Colon (tissue), 2 donors: ENCODE data around the gene SH3PXD2B.

Experiments
- FAIRE-seq: peaks from 2 replicates; lab custom pipeline; 2012; peaks lifted over from hg19 to GRCh38; lab: Jason Lieb, UNC
- donor health status: control.
- donor health status: control.

SH3PXD2B gene

DNA sequence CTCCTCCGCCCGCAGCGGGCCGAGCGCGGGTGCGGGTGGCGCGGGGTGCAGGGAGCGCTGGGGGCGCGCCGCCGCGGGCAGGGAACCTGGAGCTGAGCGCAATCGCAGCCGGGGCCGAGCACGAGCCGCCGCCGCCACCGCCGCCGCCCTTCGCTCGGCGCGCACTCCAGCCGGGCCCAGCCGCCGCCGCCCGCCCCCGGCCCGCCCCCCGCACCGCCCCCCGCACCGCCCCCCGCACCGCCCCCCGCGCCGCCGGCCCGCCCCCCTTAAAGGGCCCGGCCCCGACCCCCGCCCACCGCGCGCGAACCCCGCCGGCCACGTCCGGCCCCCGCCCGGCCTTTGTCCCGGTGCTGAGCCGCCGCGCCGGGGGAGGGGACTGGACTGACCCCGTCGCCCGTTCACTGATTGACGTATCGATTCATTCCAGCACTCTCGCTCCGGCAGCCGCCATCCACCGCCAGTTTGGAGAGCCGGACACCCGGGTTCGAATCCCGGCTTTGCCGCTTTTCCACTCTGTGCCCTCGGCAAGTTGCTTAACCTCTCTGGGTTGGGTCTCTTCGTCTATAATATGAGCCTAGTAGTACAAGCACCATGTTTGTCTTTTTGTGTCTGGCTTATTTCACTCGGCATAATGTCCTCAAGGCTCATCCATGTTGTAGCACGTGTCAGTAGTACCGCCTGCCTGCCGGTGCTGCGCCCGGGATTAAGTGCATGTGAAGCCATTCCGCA, at the start of gene SH3PXD2B:
TSS of gene SH3PXD2B (minus strand) at position 168 of the 729 bp plus-strand sequence. CDS start 173 bp downstream, outside the sequence.
- FAIRE-seq = no peak

DNA sequence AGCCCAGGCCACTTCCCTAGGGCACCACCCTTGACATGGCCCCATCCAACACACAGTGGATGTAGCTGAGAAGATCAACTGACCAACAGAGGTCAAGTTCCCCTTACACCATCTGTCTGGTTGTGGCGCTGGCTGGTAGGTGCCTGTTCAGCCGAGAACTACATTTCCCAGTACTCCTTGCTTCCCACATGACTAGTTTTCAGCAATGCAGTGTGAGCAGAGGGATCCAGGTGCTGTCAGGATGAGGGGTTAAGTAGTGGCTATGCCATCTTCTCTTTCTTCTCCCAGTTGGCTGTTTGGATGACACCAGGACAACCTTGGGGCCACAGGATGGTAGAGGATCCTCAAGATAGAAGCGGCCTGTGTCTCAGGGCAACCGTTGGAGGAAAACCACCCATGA, 48.6 kb upstream of the SH3PXD2B start:
- no peak for FAIRE-seq

DNA sequence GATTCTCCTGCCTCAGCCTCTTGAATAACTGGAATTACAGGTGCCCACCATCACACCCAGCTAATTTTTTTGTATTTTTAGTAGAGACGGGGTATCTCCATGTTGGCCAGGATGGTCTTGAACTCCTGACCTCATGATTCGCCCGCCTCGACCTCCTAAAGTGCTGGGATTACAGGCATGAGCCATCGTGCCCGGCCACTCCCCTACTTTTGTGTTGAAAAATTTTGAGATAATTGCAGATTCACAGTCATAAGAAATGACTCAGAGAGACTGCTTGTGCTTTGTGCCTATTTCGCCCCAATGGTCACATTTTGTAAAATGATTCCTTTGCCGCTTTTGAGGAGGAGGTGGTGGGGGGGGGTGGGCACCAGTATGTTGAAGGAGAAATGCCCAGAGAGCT, 48.1 kb upstream of the SH3PXD2B start:
- FAIRE-seq = no peak

DNA sequence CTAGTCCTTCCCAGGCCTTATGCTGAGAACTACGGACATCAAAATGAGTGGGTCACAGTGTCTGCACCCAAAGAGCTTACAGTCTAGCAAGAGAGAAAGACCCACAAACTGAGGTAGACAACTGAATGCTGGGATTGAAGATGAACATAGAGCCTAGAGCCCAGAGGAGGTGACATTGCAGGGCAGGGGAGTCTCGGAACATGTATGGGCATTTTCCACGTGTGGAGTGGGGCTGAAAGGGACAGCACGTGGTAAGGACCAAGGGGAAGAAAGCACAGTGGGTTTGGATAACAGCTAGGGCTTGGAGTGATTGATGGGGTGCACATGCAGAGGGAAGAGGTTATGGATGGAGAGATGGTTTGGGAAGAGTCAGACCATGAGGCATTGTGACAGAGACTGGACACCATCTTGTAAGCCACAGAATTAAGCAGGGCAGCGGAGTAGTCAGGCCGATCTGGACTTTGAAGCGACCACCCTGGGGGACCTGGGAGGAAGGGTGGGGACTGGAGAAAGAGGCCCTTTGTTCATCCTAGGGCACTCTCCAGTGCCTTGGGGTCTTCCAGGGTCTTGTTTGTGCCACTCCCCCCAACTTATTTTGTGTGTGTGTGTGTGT, 47.5 kb upstream of the SH3PXD2B start:
- no peak for FAIRE-seq

DNA sequence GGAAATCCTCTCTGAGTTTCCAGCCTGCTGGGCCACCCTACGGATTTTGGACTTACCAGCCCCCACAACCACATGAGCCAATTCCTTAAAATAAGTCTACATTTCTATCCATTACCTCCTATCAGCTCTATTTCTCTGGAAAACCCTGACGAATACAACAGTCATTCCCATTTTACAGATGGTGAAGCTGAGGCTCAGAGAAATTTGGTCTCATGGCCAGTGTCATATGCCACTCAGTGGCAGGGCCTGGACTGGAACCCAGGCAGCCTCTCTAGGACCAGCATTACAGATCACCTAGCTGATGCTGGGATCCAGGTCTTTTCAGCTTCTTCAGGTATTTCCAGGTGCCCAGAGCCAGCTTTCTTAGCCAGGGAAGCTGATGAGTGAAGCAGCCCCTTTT, 45.0 kb upstream of the SH3PXD2B start:
- FAIRE-seq = no peak

DNA sequence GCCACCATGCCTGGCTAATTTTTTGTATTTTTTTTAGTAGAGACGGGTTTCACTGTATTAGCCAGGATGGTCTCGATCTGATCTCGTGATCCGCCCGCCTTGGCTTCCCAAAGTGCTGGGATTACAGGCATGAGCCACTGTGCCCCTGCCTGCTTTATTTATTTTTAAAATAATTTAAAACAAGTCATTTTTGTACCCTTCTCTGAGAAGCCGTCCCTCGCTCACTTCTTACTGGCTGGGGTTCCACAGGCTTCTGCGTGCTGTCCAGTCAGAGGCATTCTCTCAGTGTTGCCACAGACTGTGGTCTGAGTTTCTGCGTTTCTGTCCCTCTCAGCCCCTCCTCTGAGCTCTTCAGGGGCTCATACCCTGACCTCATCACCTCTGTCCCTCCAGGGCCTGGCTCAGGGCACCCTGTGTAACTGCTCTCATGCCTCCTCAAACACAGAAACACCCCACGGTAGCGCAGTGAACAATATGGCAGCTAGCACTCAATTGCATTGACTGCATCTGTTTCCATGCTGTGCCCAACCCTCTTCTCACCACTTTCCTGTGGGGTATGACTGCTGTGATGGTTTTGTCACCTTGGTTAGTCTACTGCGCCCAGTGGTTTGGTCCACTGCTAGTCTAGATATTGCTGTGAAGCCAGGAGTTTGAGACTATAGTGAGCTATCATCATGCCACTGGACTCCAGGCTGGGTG, 44.3 kb upstream of the SH3PXD2B start:
- FAIRE-seq = no peak

DNA sequence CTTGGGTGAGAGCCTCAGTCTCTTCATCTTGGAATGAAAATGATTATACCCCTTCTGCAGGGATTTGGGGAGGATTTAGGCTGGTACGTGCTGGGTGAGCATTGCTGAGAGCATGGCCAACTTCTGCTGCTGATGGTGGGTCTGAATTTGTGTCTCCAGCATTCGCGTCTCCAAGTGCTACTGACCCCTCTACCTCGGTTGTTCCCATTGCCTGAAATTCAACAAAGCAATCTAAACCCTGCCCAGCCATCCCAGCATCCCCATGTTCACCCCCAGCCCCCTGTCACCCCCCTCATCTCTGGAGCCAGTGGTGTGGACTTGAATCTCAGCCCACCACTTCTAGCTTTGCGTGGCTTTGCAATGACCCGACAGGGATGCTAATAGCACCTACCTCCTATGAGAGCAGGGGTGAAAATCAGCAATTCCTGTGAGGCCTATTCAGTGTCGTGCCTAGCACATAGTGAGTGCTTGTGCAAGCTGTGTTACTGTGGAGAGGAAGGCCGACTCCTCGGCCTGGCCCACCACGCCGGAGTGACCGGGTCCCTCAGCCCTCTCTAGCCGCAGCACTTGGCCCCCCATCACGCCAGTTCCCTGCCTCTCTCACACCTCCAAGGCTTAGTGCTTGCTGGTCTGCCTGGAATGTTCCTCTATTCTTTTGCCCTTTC, 43.4 kb upstream of the SH3PXD2B start:
- no peak for FAIRE-seq

DNA sequence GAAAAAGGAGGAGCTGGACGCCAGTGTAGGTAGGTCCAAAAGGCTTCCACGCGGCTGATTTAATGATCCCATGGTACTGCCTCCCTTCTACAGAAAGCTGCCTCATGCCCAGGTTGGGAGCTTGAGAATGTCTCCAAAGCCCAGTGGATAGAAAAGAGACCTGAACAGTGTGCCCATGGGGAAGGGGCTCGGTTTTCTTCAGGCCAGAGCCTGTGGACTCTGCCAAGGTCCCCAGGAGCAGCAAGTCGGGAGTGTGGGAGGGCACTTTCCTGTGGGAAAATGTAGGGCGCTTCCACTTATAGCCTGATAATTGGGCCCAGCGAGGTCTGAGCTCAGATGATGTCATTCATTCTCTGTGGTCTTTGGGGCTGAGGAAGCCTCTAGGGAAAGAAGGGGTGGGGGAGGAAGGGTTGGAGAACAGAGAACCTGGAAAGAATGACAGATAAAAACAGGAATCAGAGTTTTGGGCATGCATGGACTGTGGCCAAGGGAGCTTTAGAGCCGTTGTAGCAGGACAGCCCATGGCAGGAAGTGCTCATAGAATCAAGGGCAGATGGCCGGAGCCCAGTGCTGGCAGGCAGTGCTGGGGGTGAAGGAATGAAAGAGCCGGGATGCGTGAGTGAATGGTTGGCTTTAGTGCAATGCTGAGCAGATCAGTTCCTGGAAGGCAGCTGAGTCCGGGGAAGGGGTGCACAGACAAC, 42.5 kb upstream of the SH3PXD2B start:
- FAIRE-seq = no peak

DNA sequence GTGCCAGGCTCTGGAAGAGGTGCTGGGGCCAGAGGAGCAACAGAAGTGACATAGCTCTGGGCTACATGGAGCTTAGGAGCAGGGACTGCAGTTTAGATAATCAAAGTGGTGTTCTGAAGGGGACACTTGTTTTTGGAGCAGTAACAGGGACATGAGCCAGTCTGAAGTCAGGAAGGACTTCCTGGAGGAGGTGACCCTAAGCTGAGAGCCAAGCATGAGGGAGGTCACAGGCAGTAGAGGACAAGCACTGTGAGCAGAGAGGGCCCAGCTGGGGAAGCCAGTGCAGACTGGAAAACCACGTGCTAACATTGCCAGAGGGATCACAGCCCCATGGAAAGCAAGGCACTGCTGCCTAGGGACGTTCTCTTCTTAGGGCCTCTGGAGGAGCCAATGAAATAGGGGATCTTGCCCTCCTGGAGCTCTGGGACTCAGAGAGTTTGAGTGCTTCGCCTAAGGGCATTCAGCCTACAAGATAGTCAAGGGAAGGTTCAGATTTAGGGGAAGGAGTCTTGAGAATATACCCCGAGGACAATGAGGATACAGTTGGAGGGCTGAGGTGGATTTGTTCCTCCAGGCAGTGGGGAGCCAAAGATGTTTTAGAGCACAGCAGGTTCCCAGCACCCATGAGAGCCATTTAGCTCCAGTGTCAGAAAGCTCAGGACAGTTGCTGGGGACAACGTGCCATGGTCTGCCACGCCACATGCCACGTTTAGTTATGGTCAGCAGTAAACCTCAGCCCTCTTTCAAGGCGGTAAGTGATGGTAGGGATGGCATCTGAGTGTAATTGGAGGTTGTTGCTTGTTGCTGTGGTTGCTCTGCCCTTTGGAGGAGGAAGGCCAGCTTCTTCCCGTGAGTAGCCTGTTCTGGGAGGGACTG, 40.5 kb upstream of the SH3PXD2B start:
- no peak for FAIRE-seq

DNA sequence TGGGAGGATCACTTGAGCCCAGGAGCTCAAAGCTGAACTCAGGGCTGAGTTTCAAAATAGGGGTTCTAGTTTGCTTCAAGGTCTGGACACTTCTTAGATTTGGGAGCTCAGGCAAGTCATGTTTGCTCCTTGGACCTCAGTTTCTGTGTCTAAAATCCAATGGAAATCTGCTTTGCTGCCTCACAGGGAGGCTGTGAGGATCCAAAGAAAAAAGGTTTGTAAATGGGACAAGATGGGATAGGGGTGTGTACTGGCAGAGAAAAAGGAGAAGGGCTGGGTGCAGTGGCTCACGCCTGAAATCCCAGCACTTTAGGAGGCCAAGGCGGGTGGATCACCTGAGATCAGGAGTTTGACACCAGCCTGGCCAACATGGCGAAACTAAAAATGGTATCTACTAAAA, 39.6 kb upstream of the SH3PXD2B start:
- FAIRE-seq = no peak

DNA sequence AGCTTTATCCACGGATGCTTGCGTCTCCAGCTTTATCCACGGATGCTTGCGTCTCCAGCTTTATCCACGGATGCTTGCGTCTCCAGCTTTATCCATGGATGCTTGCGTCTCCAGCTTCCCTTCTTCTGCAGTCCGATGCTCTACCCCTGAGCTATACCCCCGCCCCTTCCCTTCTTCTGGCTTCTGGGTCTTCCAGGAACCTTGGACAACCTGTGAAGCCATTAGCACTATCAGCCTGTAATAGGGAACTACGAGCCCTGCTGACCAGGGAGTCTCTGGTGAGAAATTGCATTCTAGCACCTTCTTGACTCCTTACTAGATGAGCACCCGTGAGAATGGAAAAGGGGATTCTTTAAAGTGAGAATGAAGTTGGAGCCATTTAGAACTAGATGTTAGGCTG, 39.1 kb upstream of the SH3PXD2B start:
- no peak for FAIRE-seq

DNA sequence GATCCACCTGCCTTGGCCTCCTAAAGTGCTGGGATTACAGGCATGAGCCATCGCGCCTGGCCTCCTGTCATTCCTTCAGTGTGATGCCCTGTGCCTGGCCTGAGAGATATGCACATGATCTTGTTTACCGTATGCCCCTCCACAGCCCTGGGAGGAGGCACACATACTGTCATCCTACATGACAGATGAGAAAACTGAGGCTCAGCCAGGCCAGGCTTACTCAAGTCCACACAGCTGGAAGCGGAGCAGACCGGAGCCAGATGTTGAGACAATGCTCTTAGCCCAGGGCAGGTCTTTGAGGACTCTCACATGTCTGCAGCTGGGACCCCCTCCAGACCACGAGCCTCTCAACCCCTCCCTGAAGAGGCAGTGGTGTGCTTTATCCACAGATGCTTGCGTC, 38.7 kb upstream of the SH3PXD2B start:
- FAIRE-seq = no peak

DNA sequence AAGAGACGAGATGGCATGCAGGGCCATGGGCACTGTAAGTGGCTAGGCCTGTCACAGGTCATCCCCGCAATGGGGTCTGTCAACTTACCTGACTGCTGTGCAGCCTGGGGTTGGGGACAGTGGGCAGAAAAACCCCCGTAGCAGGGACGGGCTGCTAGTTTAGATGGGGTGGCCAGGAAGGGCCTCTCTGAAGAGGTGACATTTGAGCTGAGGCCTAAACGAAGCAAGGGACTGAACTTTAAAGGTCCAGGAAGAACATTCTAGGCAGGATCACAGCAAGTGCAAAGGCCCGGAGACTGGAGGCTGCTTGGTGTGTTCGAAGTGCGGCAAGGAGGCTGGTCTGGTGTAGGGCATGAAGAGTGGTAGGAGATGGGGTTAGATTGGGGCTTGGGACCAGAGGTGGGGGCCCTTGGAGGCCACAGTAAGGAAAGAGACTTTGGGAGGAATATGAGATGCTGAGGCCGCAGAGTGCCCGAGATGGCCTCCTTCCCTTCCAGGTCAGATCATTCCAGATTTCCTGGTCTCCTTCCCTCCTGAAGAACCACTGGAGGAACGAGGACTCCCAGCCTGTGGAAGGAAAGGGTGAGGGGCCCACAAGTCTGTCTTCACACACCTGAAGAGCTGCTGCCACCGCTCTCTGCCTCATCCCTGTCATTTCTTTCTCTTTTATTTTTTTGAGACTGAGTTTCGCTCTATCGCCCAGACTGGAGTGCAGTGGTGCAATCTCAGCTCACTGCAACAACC, 37.9 kb upstream of the SH3PXD2B start:
- no peak for FAIRE-seq

DNA sequence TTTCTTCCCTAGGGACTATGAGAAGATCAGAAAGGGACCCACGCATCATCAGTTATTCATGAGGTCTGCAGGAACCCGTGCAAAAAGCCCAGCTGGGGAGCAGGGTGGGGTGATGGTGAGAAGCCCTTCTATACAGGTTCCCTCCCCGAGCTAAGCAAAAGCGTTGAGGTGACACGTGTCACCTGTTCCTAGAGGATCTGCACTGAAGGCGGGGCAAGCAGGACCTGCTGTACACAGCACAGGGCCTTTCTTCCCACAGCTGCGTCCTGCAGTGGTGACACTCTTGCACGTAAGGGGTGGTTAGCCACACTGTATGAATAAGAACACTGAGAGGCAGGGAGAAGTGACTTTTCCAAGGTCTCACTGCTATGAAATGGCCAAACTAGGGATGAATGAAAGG, 37.2 kb upstream of the SH3PXD2B start:
- no peak for FAIRE-seq

DNA sequence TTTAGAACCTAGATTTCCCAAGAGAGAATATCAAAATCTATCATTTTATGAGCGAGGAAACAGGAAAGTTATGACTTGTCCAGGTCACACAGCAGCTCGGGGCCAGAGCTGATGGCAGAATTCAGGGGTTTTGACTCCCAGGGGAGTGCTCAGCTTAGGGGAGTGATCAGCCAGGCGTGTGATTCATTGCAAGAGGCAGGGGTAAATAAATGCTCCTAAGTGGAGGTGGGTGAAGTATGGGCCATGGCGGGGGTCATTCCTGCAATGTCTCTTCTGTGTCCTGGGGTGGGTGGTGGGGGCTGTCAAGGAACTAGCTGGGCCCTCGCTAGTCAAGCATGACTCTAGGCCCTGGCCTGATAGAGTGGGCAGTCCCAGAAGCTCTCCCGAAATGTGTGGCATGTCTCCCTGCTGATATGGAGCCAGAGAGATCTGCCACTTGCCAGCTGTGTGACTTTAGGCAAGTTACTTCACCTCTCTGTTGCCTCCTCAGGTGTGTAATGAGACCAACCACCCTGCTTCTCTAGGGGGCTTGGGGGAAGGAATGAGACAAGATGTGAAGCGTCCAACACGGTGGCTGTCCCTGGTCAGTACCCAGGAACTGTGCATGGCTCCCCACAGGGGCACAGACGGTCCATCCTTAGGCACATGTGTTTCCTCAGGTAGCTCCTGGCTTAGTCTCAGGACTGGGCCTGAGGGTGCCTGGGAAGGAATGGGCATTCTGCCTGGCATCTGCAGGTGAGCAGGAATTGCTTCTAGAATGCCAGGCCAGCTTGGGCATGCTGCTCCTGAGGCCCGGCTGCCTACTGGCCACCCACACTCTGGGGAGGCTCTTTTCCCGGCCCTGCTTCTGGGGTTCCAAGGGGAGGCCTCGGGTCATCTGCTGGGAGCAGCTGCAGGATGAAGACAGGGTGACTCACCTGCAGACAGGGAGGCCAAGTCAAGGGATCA, 36.5 kb upstream of the SH3PXD2B start:
- no peak for FAIRE-seq

DNA sequence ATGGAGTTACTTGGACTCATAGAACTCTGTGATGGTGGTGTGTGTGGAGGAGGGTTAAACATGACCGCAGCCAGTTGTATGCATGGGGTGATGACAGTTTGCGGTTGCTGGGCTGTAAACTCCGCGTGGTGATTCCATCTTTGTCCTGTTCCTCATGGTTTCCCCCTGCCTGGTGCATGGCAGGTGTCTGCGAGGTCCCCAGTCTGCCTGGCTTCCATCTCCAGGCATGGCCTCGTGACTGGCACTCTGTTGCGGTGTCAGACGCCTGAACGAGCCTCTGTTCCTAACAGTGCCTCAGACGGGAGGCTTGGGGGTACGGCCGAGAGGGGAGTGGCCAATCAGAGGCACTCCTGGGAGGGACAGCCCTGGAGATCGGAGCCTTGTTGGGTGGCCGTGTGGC, 33.9 kb upstream of the SH3PXD2B start:
- no peak for FAIRE-seq

DNA sequence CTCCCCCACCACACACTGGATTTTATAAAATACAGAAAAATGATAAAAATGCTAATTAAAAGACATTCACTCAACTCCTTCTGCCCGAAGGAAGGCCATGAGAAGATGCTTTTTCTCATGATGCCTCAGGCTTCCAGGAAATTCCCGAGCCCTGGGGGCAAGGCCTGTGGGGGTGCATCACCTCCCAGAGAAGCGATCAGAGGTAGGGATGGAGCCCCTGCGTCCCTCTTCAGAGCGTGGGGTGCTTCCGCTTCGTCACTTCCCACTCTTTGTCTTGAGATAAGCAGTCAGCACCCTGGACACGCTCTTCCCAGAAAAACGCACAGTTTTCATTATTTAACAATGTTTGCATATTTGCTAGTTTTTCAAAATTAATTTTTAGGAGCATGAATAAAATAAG, 33.3 kb upstream of the SH3PXD2B start:
- no peak for FAIRE-seq

DNA sequence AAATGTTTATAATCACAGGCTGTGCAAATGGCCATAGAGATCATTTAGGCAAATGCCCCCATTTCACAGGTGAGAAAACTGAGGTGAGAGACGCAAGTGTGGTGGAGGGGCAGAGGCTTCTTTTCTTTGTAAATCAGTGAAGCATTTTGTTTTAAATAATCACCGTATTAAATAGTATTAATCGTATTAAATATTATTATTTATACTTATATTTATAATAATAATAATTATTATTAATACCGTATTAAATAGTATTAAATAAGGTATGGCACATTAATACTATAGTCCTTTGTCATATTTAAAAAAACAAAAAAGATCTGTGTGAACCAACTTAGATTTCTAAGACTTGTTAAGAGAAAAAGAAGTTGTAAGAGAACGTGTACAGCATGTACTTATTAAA, 32.6 kb upstream of the SH3PXD2B start:
- FAIRE-seq = peak; percentile 75

DNA sequence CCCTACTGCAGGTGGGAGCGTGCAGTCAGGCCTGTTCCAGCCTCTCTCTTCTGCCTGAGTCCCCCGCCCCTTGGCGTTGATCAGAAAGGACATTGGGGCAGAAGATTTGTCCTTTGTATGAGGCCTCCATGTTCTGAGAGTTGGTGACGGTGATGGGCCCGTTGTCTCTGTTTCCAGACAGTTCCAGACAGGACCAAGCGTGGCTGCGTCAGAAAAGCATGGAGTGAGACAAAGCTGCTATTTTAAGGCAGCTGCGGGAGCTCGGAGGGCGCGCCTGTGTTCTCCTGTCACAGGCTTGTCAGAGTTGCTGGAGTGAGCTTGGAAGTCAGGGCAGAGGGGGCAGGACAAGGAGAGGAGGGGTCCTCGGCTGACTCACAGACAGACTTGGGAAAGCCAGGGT, 32.1 kb upstream of the SH3PXD2B start:
- FAIRE-seq = no peak
